HG03575 (cell line): ENCODE data around the gene BCL11A.
A peak's percentile ranks its signal among the peaks of the same experiment; 100 is the strongest.

Experiments
- ATAC-seq: cut with Tn5 transposase; IDR thresholded peaks from one replicate; pipeline ENCODE4 v1.9.1; 2021; ENCODE audit not compliant: unreplicated experiment, insufficient number of reproducible peaks, low FRiP score; ENCODE audit errors: extremely low read depth

BCL11A gene

DNA sequence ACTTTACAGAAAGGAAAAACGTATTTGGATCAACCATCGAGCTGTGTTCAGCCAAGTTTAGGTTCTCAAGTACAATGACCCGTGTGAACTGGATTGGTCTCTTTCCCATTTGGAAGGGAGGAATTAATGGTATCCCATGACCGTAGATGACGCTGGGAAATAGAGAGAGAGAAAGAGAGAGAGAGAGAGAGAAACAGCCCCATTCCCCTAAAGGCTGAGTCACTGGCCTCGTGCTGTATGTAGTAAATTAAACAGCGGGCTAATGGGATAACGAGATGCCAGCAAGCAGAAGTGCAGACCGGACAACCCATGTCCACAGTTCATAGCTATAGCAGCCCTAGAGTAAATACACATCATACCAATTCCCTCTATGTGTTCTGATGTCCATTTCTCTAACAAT, 99.6 kb downstream of the BCL11A start:
- no peak for ATAC-seq

- ATAC-seq = no peak
Measured at GRCh38 chr2:60453301-60453700, 100.2 kb downstream of the BCL11A start.

DNA sequence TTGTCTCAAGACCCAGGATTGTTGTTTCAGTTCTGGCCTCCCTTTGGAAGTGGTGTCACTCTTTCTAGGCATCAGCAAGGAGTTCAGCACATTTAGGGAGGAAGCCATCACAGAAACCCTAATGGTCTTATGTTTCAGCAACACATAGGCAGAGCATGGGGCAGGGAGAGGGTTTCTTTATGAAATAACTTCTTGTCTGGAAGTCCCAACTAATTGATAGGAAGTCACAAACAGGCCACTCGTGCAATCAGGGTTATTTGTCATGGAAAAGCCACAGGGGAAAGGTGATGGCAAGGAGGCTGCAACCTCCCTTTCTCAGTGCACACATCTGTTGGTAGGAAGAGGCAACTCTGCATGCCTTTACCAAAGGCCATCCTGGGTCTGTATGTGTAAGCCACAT, 103.0 kb downstream of the BCL11A start:
- no peak for ATAC-seq

DNA sequence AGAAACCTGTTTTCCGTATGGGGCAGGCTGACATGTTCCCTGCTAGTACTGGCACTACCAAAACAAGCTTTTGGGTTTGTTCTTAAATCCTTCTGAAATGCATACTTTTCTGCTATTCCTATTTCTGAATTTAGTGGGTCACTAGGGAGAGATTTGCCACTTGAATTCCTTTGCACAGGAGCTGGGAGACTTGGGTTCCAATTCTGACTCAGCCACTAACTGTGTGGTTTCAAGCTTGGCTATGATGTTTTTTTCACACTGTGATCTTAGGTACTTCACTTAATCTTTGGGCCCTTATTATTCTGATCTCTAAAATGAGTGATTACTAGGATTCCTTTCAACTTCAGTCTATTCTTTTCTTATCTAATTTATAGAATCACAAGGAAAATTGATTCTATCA, 105.5 kb downstream of the BCL11A start:
- no peak for ATAC-seq

DNA sequence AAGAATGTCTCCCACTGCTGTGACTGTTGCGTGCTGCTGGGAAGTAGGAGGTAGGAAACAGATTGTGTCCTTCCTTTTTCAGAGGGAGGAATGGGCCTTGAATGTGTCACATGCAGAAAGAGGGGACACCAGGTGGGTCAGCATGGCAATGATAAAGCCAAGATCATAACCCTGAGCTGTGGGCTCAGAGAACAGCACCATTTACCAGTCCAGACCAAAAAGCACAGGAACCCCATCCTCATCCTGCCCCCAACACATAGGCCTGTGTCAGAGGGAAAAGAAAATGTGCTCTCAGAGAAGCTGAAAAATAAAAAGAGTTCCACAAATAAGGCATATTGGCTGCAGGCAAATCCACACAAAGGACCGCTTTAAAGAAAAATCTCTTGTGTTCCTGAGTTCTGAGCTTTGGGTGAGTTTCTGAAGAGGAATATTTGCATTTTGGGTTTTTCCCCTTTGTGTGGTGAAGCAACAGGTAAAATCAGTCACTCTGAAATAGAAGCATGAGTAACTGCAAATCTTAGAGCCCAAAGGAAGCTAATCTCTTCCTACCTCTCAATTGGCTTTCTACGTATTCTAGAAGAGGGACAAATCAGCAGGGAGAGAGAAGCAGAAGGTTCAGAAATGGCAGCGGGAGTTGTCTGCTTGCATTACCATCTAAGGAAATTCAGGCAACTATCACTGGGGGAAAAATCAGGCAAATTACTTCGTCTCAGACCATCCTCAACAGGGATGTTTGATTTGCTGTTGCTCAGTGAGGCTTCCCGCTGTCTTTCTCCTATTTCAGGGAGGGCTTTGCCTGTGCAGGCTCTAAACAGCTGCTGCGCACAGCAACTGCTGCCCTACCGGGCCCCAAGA, 106.8 kb downstream of the BCL11A start:
- ATAC-seq = peak; percentile 85

GRCh38 chr2:60445684-60446179, 107.7 kb downstream of the BCL11A start:
- ATAC-seq = no peak

GRCh38 chr2:60442608-60443007, 110.8 kb downstream of the BCL11A start:
- no peak for ATAC-seq

DNA sequence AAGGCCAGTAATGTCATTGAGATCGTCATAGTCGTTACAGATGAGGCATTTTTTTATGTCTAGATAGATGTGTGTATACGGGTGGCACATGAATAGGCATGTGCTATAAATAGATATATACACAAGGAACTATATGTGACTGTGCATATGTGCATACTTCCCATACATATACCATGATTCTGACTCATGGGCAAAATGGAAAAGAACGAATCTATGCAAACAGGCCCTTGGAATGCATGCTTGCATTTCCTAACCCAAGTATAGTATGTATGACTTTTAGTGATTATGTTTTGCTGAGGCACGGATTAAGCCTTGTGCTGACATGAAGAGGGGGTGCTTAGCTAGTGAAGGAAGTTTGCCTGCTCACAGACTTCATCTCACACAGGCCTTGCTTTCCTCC, 111.7 kb downstream of the BCL11A start:
- no peak for ATAC-seq

DNA sequence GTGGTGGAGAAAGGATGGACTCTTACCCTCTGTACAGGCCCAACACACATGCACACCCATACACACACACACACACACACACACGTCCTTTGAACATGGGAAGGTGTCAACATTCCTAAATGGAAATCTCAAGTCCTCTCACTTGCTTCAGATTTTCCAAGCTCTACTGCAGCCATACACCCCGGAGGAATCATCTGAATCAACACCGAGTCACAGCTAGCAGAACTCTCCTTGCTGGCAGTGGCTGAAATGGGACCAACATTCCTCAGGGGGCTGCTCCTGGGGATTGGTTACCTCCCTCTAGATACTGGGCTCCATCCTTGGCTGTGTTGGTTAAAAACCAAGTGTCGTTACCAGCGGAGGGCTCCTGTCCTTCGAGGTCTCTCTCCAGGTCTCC, 112.7 kb downstream of the BCL11A start:
- no peak for ATAC-seq

- ATAC-seq = no peak
Measured at GRCh38 chr2:60440079-60440766, 113.2 kb downstream of the BCL11A start.

DNA sequence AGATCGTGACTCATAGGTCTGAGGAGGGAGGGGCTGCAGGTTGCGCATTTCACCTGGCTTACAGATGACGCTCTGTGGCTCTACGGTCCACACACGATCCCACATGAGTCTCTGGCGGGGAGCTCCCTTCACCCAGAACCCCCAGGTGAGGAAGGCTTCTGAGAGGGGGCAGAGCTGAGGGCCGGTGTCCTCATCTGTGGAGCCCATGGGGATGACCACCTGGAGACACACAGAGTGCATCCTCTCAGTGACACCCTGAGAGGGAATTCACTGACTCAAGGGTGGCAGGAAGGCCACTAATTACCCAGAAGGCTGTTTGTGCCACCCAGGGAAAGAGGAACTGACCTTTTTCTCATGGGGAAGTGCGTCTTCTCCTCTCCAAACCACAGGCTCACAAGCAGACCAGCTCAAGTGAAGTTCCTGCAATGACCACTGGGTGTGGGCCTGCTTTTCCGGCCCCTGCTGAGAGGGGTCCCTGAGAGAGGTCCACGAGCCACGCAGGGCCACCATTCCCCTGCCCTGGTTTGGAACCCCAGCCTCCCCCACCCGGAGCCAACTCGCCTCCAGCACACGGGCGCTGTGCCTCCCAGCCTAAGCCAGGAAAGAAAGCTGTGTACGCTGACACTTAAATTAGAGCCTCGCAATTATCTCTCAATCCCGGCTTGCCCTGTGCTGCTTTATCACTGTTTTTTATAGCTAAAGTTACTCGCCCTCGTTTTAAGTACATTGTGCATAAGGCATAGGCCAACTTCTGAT, 114.1 kb downstream of the BCL11A start:
- ATAC-seq = peak; percentile 96

DNA sequence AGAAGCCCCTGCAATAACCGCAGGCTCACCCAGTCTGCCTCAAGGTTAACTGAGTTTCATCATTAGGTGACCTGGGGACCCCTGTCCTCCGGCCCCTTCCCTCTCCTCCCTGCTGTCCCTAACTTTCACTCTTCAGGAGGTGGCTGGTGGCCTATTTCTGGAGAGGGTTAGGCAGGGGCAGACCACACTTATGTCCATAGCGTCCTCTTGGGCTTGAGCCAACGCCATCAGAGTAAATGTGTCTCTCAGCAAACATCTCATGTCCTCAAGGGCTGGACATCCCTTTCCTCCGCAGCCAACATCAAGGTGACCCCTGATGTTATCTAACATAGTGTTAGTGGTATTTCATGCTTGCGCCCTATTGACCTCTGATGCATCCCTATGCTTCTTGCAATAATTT, 114.8 kb downstream of the BCL11A start:
- no peak for ATAC-seq

GRCh38 chr2:60438131-60438530, 115.3 kb downstream of the BCL11A start:
- ATAC-seq = no peak

GRCh38 chr2:60437080-60437696, 116.3 kb downstream of the BCL11A start:
- ATAC-seq = no peak

GRCh38 chr2:60433018-60433596, 120.3 kb downstream of the BCL11A start:
- ATAC-seq = no peak

- no peak for ATAC-seq
Measured at GRCh38 chr2:60432035-60432601, 121.3 kb downstream of the BCL11A start.

GRCh38 chr2:60429681-60430080, 123.8 kb downstream of the BCL11A start:
- no peak for ATAC-seq

- ATAC-seq = no peak
Measured at GRCh38 chr2:60426880-60427279, 126.6 kb downstream of the BCL11A start.

DNA sequence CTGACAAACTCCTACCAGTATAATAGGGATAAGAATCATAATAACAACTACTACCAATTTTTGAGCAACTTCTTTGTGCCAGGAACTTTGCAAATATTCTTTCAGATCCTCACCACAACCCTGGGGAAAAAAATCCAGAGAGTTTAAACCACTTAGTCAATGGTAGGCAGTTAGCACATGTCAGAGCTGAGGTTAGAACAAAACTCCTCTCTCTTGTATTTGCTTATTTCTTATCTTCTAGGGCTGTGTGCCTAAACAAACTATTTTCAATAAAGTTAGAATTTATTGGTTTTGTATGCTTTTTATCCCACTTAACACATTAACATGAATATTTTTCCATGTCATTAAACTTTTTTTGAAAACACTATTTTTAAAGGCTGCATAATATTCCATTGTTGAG, 127.1 kb downstream of the BCL11A start:
- ATAC-seq = no peak
